ENCODE measurements around the gene SMIM41. TPM values are rescaled to one million over a fixed set of nuclear protein-coding genes. Genes with fewer than 3 reads are reported as not detected.

SMIM41 gene
- total RNA-seq, 2 experiments from 2014 or later: not detected

- DNase-seq: no peak
- Mint-ChIP-seq H3K36me3 (ENCODE audit: low read depth) (no peaks in the 10 kb centered on the region), H3K27ac (no peak overlapping the region), H3K4me1 (ENCODE audit: low read depth) (peaks cover 4% of the 10 kb centered on the region), H3K27me3 (ENCODE audit: low read depth) (no peaks in the 10 kb centered on the region), H3K9me3 (no peaks in the 10 kb centered on the region), H3K4me3 (no peak overlapping the region)
- CTCF ChIA-PET: interaction anchor here (1.3 to 1.7 kb wide), 2 partner anchors 178 to 730 kb away, joined by 3 to 4 read pairs; no protein-coding TSS in a partner anchor
- intact Hi-C loops (cut with micrococcal nuclease): loop anchor here (10.0 kb wide), 1 partner anchor 355 kb away; no protein-coding TSS in a partner anchor
Measured at GRCh38 chr12:52149651-52150241, 70.2 kb downstream of the SMIM41 start.

GRCh38 chr12:52151153-52151836, 71.8 kb downstream of the SMIM41 start:
- H3K4me3 Mint-ChIP-seq: no peak overlapping the region
- no peak for DNase-seq
- no peaks in the 10 kb centered on the region for H3K9me3 Mint-ChIP-seq
- CTCF ChIA-PET: interaction anchor here (1.4 kb wide), 1 partner anchor 128 kb away, joined by 3 read pairs; no protein-coding TSS in a partner anchor
- no peak overlapping the region for H3K27ac Mint-ChIP-seq
- H3K27me3 Mint-ChIP-seq (ENCODE audit: low read depth): no peaks in the 10 kb centered on the region
- no peaks in the 10 kb centered on the region for H3K36me3 Mint-ChIP-seq (ENCODE audit: low read depth)
- H3K4me1 Mint-ChIP-seq (ENCODE audit: low read depth): peaks cover 18% of the 10 kb centered on the region
- intact Hi-C loops (cut with micrococcal nuclease): loop anchor here (10.0 kb wide), 1 partner anchor 354 kb away; no protein-coding TSS in a partner anchor

DNA sequence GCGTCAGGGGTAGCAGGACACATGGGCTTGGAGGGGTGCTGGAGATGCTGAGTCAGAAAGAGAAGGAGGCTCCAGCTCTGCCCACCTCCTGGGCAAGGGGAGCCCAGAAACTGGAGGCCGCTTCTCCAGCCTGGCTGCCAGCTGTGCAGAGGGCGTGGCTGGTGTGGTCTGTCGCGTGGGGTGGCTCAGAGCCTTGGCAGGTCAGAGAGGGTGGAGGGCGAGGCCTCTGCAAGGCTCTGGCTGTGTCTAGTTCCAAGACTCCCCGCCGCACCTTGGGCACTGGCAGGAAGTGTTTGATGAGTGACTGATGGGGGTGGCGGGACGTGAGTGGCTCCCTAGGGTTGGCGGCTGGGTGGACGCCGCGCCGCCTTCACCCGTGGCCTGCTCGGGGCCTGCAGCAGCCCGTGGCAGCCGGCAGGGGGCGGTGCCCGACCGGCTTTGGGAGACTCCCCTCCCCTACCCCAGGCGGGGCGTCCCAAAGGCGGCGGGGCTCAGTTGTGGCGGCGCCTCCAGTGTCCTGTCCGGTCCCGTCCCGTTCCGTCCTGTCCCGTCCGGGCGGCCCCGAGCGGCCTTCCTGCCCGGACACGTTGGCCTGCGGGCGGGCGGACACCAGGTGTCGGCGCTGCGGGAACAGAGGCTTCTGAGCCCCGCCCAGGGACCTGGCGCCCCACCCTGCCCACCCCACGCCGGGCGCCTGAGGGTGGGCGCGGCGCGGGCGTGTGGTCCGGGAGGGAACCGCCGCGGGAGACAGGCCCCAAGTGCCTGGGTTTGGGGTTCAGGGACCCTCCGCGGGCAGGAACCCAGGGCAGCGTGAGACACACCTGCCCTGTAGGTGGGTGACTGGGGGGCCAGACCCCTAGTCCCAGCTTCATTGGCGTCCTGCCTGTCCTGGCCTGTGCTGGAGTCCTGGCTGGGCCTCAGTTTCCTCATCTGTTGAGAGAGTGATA, 72.6 kb downstream of the SMIM41 start:
- H3K9me3 Mint-ChIP-seq: no peaks in the 10 kb centered on the region
- intact Hi-C loops (cut with micrococcal nuclease): loop anchor here (10.0 kb wide), 1 partner anchor 353 kb away; no protein-coding TSS in a partner anchor
- H3K36me3 Mint-ChIP-seq (ENCODE audit: low read depth): no peaks in the 10 kb centered on the region
- no peak overlapping the region for H3K27ac Mint-ChIP-seq
- no peaks in the 10 kb centered on the region for H3K27me3 Mint-ChIP-seq (ENCODE audit: low read depth)
- DNase-seq: peak; percentile 72
- peak overlapping the region; percentile 38 for H3K4me3 Mint-ChIP-seq
- CTCF ChIA-PET: interaction anchor here (1.4 to 3.6 kb wide), 2 partner anchors 127 to 728 kb away, joined by 3 to 23 read pairs; no protein-coding TSS in a partner anchor
- H3K4me1 Mint-ChIP-seq (ENCODE audit: low read depth): peaks cover 20% of the 10 kb centered on the region

GRCh38 chr12:52152905-52153317, 73.4 kb downstream of the SMIM41 start:
- Mint-ChIP-seq H3K27me3 (ENCODE audit: low read depth) (no peaks in the 10 kb centered on the region), H3K27ac (no peak overlapping the region), H3K4me1 (ENCODE audit: low read depth) (peaks cover 20% of the 10 kb centered on the region), H3K9me3 (no peaks in the 10 kb centered on the region), H3K36me3 (ENCODE audit: low read depth) (no peaks in the 10 kb centered on the region), H3K4me3 (no peak overlapping the region)
- intact Hi-C loops (cut with micrococcal nuclease): loop anchor here (10.0 kb wide), 1 partner anchor 352 kb away; no protein-coding TSS in a partner anchor
- CTCF ChIA-PET: interaction anchor here (3.6 kb wide), 1 partner anchor 727 kb away, joined by 23 read pairs; no protein-coding TSS in a partner anchor
- no peak for DNase-seq

GRCh38 chr12:52155048-52155868, 75.8 kb downstream of the SMIM41 start:
- no peaks in the 10 kb centered on the region for H3K27me3 Mint-ChIP-seq (ENCODE audit: low read depth)
- intact Hi-C loops (cut with micrococcal nuclease): loop anchor here (10.0 kb wide), 1 partner anchor 350 kb away; no protein-coding TSS in a partner anchor
- no peaks in the 10 kb centered on the region for H3K36me3 Mint-ChIP-seq (ENCODE audit: low read depth)
- H3K9me3 Mint-ChIP-seq: no peaks in the 10 kb centered on the region
- no peak overlapping the region for H3K4me3 Mint-ChIP-seq
- no peak overlapping the region for H3K27ac Mint-ChIP-seq
- peaks cover 20% of the 10 kb centered on the region for H3K4me1 Mint-ChIP-seq (ENCODE audit: low read depth)
- no peak for DNase-seq
- CTCF ChIA-PET: interaction anchor here (0.7 to 3.6 kb wide), 13 partner anchors 9 to 725 kb away, joined by 3 to 23 read pairs (median 4); partner anchors contain the start of gene KRT85

GRCh38 chr12:52156311-52156710, 76.8 kb downstream of the SMIM41 start:
- DNase-seq: no peak
- Mint-ChIP-seq H3K4me1 (ENCODE audit: low read depth) (peaks cover 23% of the 10 kb centered on the region), H3K27me3 (ENCODE audit: low read depth) (no peaks in the 10 kb centered on the region), H3K4me3 (no peak overlapping the region), H3K36me3 (ENCODE audit: low read depth) (no peaks in the 10 kb centered on the region), H3K9me3 (no peaks in the 10 kb centered on the region), H3K27ac (no peak overlapping the region)
- intact Hi-C loops (cut with micrococcal nuclease): loop anchor here (1.0 to 10.0 kb wide), 5 partner anchors 122 to 723 kb away; no protein-coding TSS in a partner anchor
- CTCF ChIA-PET: interaction anchor here (0.6 to 2.6 kb wide), 18 partner anchors 9 to 724 kb away, joined by 3 to 31 read pairs (median 5); no protein-coding TSS in a partner anchor

- no peaks in the 10 kb centered on the region for H3K27me3 Mint-ChIP-seq (ENCODE audit: low read depth)
- CTCF ChIA-PET: interaction anchor here (0.6 to 2.6 kb wide), 30 partner anchors 9 to 723 kb away, joined by 3 to 31 read pairs (median 4); no protein-coding TSS in a partner anchor
- intact Hi-C loops (cut with micrococcal nuclease): loop anchor here (1.0 to 10.0 kb wide), 5 partner anchors 122 to 722 kb away; no protein-coding TSS in a partner anchor
- no peak overlapping the region for H3K27ac Mint-ChIP-seq
- no peaks in the 10 kb centered on the region for H3K36me3 Mint-ChIP-seq (ENCODE audit: low read depth)
- DNase-seq: peak; percentile 83
- no peaks in the 10 kb centered on the region for H3K9me3 Mint-ChIP-seq
- H3K4me1 Mint-ChIP-seq (ENCODE audit: low read depth): peaks cover 26% of the 10 kb centered on the region
- H3K4me3 Mint-ChIP-seq: no peak overlapping the region
Measured at GRCh38 chr12:52156757-52157565, 77.5 kb downstream of the SMIM41 start.

GRCh38 chr12:52157566-52158150, 78.2 kb downstream of the SMIM41 start:
- Mint-ChIP-seq H3K4me1 (ENCODE audit: low read depth) (peaks cover 28% of the 10 kb centered on the region), H3K36me3 (ENCODE audit: low read depth) (no peaks in the 10 kb centered on the region), H3K9me3 (no peaks in the 10 kb centered on the region), H3K27me3 (ENCODE audit: low read depth) (no peaks in the 10 kb centered on the region), H3K27ac (no peak overlapping the region), H3K4me3 (no peak overlapping the region)
- CTCF ChIA-PET: interaction anchor here (0.6 to 2.6 kb wide), 22 partner anchors 10 to 722 kb away, joined by 3 to 31 read pairs (median 4); no protein-coding TSS in a partner anchor
- DNase-seq: no peak
- intact Hi-C loops (cut with micrococcal nuclease): loop anchor here (2.0 to 10.0 kb wide), 3 partner anchors 121 to 425 kb away; no protein-coding TSS in a partner anchor

All from activated naive CD4-positive, alpha-beta T cell treated with anti-CD3 and anti-CD28 coated beads for 36 hours (primary cell).